SU-DHL-6 (cell line): Measurements from ENCODE around the gene TMEM42.

ENCODE experiments used
- EZH2phosphoT487 ChIP-seq: fragments of 200-600 bp; sonication (generic), shearing (Covaris generic); conservative IDR thresholded peaks from 2 replicates; pipeline ENCODE4 v1.6.1; 2018; ENCODE audit warnings: mild to moderate bottlenecking, antibody characterized with exemption, low read length, moderate library complexity, mixed read lengths
- TF ChIP-seq, protein P1 (sequence below): fragments of 200-600 bp; sonication (generic); IDR thresholded peaks from one replicate; pipeline ENCODE4 v1.5.1; 2017; ENCODE audit warnings: antibody characterized with exemption, mild to moderate bottlenecking, low read length, moderate library complexity; ENCODE audit not compliant: insufficient read depth, poor library complexity, severe bottlenecking

DNA sequence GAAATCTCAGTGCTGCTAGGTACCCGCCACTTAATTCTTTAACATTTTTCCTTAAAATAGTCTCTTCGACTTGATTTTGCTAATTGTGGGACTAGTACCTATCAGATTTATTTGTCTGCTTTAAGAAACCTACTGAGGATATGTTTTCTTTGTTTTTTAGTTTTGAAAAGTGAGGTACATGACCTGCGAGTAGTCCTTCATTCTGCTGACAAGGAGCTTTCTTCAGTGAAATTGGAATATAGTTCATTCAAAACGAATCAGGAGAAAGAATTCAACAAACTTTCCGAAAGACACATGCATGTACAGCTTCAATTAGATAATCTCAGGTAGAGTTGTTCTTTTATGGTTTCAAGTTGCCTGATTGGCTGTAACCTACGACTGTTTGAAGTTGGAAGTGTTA lies 47.0 kb upstream of the TMEM42 start:
- TF ChIP-seq, protein P1, sequence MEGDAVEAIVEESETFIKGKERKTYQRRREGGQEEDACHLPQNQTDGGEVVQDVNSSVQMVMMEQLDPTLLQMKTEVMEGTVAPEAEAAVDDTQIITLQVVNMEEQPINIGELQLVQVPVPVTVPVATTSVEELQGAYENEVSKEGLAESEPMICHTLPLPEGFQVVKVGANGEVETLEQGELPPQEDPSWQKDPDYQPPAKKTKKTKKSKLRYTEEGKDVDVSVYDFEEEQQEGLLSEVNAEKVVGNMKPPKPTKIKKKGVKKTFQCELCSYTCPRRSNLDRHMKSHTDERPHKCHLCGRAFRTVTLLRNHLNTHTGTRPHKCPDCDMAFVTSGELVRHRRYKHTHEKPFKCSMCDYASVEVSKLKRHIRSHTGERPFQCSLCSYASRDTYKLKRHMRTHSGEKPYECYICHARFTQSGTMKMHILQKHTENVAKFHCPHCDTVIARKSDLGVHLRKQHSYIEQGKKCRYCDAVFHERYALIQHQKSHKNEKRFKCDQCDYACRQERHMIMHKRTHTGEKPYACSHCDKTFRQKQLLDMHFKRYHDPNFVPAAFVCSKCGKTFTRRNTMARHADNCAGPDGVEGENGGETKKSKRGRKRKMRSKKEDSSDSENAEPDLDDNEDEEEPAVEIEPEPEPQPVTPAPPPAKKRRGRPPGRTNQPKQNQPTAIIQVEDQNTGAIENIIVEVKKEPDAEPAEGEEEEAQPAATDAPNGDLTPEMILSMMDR, result no peak
- TF ChIP-seq EZH2phosphoT487, result no peak
